IPS-15b (cell line): ENCODE measurements around the gene DOC2A.

ENCODE experiments used
- H3K27me3 ChIP-seq: one replicate; pipeline ENCODE4 v1.6.1; 2013; ENCODE audit warnings: low read length; ENCODE audit not compliant: control insufficient read depth, insufficient read depth
- H3K36me3 ChIP-seq: one replicate; pipeline ENCODE4 v1.6.1; 2013; ENCODE audit warnings: low read length; ENCODE audit not compliant: control insufficient read depth, insufficient read depth
- H3K4me1 ChIP-seq: one replicate; pipeline ENCODE4 v1.6.1; 2013; ENCODE audit warnings: mild to moderate bottlenecking, low read length; ENCODE audit not compliant: control insufficient read depth, insufficient read depth
- H3K4me3 ChIP-seq: one replicate; pipeline ENCODE4 v1.5.1; 2013; ENCODE audit warnings: low read depth, low read length
- H3K9ac ChIP-seq: one replicate; pipeline ENCODE4 v1.6.1; 2013; ENCODE audit warnings: low read depth, mild to moderate bottlenecking, low read length
- H3K9me3 ChIP-seq: one replicate; pipeline ENCODE4 v1.6.1; 2013; ENCODE audit warnings: mild to moderate bottlenecking, low read length; ENCODE audit not compliant: control insufficient read depth, insufficient read depth

The DOC2A gene

GRCh38 chr16:30010844-30011713 lies at the start of gene DOC2A:
Gene DOC2A, minus strand, starts transcription at chr16:30011027. Its CDS starts 805 bp downstream, at chr16:30010222.
- peaks cover 15% of the 10 kb centered on the region for H3K27me3 ChIP-seq
- H3K36me3 ChIP-seq, result peaks cover 7% of the 10 kb centered on the region
- no peaks in the 10 kb centered on the region for H3K9me3 ChIP-seq
- no peak within 1 kb of the TSS for H3K9ac ChIP-seq
- H3K4me3 ChIP-seq, result peak within 1 kb of the TSS; percentile 68
- H3K4me1 ChIP-seq, result no peaks in the 10 kb centered on the region

- Histone ChIP-seq H3K4me3 (no peak overlapping the region), H3K9ac (no peak overlapping the region), H3K4me1 (peaks cover 5% of the 10 kb centered on the region)
These were observed 49.5 kb upstream of the DOC2A start for GRCh38 chr16:30060346-30060745.

DNA sequence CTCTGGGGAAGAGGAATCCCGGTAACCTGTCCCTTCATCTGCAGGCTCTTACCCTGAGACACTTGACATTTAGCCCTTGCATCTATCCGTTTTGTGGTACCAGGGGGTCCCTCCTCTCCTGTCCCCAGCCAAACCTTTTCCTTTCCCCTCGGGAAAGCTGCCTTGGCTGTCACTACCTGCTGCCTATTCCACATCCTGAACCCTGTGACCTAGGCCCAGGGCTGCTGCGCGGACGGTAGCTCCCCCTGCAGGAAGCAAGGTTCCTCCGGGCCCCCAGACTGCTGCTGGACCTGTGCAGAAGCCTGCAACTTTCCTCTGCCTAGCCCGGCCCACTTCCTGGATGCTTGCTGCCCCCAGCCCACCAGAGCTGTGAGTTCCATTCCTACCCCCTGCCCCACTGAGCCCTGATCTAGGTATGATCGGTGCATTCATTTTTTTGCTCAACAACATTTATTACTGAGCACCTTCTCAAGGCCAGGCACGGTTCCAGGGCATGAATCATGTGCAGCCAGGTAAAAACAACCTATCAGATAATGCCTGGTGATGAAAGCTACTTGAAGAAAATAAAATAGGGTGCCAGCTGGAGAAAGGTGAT lies 44.2 kb upstream of the DOC2A start:
- Histone ChIP-seq H3K9ac (no peak overlapping the region), H3K4me3 (no peak overlapping the region), H3K27me3 (peaks cover 3% of the 10 kb centered on the region), H3K9me3 (no peaks in the 10 kb centered on the region), H3K4me1 (peaks cover 2% of the 10 kb centered on the region), H3K36me3 (no peaks in the 10 kb centered on the region)

More at GRCh38 chr16:30060346-30060745, 49.5 kb upstream of the DOC2A start:
- Histone ChIP-seq H3K36me3 (no peaks in the 10 kb centered on the region), H3K9me3 (no peaks in the 10 kb centered on the region), H3K27me3 (no peaks in the 10 kb centered on the region)

DNA sequence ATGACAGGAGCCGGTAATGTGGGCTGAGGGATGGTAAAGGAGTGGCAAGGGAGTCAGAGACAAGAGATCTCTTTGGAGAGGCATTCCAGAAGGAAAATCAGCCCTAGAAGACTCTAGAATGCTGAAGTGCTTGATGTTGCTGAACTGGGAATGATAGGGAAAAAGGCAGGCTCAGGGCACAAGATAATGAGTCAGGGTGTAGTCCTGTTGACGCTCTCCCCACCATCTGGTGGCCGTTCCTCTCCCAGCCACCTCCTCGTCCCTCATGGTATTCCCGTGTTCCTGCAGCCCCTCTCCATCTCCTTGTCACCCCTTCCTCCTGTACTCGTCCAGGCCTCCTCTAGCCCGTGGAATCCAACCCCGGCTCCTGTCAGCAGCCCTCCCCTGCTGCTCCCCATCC lies 43.6 kb upstream of the DOC2A start:
- H3K4me3 ChIP-seq, result no peak overlapping the region

GRCh38 chr16:30053376-30054015 lies 42.7 kb upstream of the DOC2A start:
- peaks cover 2% of the 10 kb centered on the region for H3K4me1 ChIP-seq
- H3K9me3 ChIP-seq, result no peaks in the 10 kb centered on the region
- H3K4me3 ChIP-seq, result peak overlapping the region; percentile 78
- H3K36me3 ChIP-seq, result no peaks in the 10 kb centered on the region
- H3K27me3 ChIP-seq, result peaks cover 3% of the 10 kb centered on the region
- no peak overlapping the region for H3K9ac ChIP-seq

More for the DNA sequence above, 43.6 kb upstream of the DOC2A start:
- Histone ChIP-seq H3K27me3 (peaks cover 3% of the 10 kb centered on the region), H3K9me3 (no peaks in the 10 kb centered on the region), H3K4me1 (peaks cover 2% of the 10 kb centered on the region), H3K9ac (no peak overlapping the region), H3K36me3 (no peaks in the 10 kb centered on the region)

DNA sequence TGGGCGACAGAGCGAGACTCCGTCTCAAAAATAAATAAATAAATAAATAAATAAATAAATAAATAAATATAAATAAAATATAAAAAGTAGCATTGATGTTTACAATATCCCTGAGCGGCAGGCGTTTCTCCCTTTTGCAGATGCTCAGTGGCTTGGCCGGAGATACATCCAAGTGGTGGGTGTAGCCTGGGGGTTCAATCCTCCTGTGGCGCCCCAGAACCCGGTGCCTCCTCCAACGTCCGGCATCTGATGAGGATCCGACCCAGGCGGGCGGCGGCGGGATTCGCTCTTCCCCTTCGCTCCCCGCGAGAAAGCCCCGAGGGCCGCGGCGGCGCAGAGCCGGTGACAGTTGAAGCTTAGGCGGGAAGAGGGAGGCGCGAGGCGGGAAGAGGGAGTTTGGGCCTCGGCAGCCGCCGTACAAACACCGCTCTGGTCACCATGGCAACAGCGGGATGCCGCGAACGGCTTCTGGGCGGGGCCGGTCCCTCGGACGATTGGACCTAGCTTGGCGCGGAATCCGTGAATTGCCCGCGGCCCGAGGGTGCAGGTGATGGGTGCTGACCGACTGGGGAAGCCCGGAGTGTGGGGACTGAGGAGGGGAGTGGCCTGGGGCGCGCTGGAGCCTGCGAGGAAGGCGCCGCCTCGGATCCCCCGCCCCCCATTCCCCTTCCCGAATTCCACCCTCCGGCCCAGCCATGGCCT lies 42.0 kb upstream of the DOC2A start:
- Histone ChIP-seq H3K4me1 (peaks cover 2% of the 10 kb centered on the region), H3K4me3 (peak overlapping the region; percentile 78), H3K36me3 (no peaks in the 10 kb centered on the region), H3K27me3 (peaks cover 3% of the 10 kb centered on the region), H3K9ac (no peak overlapping the region), H3K9me3 (no peaks in the 10 kb centered on the region)

DNA sequence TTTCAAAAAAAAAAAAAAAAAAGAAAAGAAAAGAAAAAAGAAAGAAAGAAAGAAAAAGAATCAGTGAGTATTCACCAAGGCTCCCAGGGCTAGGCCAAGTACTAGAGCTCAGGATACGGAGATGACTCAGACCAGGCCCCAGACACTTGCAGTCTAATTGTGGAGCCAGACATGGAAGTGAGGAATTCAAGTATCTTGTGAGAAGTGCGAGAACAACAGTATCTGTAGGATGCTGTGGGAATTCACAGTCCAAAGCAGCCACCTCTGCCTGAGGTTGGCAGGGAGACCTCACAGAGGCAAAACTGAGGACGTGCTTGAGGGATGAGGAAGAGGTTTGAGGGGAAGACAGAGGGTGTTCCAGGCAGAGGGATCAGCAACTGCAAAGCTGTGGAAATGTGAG lies 40.7 kb upstream of the DOC2A start:
- Histone ChIP-seq H3K27me3 (peaks cover 7% of the 10 kb centered on the region), H3K9me3 (no peaks in the 10 kb centered on the region), H3K36me3 (no peaks in the 10 kb centered on the region), H3K9ac (no peak overlapping the region), H3K4me3 (no peak overlapping the region), H3K4me1 (peaks cover 2% of the 10 kb centered on the region)

DNA sequence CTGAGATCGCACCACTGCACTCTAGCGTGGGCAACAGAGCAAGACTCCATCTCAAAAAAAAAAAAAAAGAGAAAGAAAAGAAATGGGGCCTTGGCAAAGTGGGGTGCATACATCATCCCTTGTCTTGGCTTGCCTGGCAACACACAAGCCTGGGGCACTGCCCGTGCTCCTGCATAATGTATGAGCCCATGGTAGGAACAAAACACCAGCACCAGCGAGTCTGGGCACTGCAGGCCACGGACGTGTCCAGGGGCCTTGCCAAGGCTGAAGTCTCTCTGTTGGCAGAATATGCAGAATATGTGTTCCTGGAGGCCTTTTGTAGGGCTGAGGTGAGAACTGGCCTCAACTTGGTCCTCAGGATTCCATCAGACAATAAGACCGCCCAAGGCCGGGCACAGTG lies 39.0 kb upstream of the DOC2A start:
- H3K27me3 ChIP-seq, result peaks cover 8% of the 10 kb centered on the region
- H3K9me3 ChIP-seq, result no peaks in the 10 kb centered on the region
- no peak overlapping the region for H3K4me3 ChIP-seq
- H3K9ac ChIP-seq, result no peak overlapping the region
- H3K4me1 ChIP-seq, result peaks cover 2% of the 10 kb centered on the region
- no peaks in the 10 kb centered on the region for H3K36me3 ChIP-seq

GRCh38 chr16:30046588-30046987 lies 35.8 kb upstream of the DOC2A start:
- Histone ChIP-seq H3K4me3 (no peak overlapping the region), H3K9ac (no peak overlapping the region), H3K4me1 (no peaks in the 10 kb centered on the region), H3K36me3 (no peaks in the 10 kb centered on the region), H3K27me3 (peaks cover 5% of the 10 kb centered on the region), H3K9me3 (no peaks in the 10 kb centered on the region)

DNA sequence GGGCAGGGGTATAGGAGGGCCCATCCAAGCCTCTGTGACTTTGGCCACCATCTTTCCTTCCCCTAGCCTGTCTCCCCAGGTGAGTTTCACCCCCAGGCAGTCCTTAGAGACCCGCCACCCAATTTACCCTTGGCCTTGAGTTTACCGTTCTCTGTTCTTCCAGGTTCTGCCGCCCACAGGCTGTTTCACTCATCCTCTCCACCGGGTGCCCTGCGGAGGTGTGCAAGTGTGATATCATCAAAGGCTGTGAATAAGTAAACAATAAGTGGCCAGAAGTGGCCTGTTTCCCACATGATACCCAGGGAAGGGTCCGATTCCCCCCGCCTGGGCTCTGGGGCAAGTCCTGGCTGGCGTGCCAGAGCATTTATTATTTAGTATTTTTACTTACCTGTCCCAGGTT lies 35.4 kb upstream of the DOC2A start:
- H3K9me3 ChIP-seq, result no peaks in the 10 kb centered on the region
- H3K27me3 ChIP-seq, result peaks cover 5% of the 10 kb centered on the region
- H3K4me3 ChIP-seq, result no peak overlapping the region
- no peaks in the 10 kb centered on the region for H3K4me1 ChIP-seq
- H3K9ac ChIP-seq, result no peak overlapping the region
- H3K36me3 ChIP-seq, result no peaks in the 10 kb centered on the region

GRCh38 chr16:30041841-30042240 lies 31.0 kb upstream of the DOC2A start:
- no peaks in the 10 kb centered on the region for H3K4me1 ChIP-seq
- H3K9me3 ChIP-seq, result no peaks in the 10 kb centered on the region
- peaks cover 6% of the 10 kb centered on the region for H3K27me3 ChIP-seq
- no peak overlapping the region for H3K9ac ChIP-seq
- no peak overlapping the region for H3K4me3 ChIP-seq
- no peaks in the 10 kb centered on the region for H3K36me3 ChIP-seq
